ENCODE data around the gene PRKCH. TPM values are rescaled to one million over a fixed set of nuclear protein-coding genes. Genes with fewer than 3 reads are reported as not detected.
A peak's percentile ranks its signal among the peaks of the same experiment; 100 is the strongest.

The PRKCH gene
- total and polyA plus RNA-seq, 12 donors, result 8.3 to 25.1 (median 17.7) TPM

GRCh38 chr14:61585598-61586543 lies 264.5 kb downstream of the PRKCH start:
- 46 to 47% methylated on average over 5 of the region's 5 CpGs for WGBS, 2 donors
- no peaks in the 10 kb centered on the region for H3K36me3 ChIP-seq
- TF ChIP-seq CTCF (IDR thresholded peaks at IDR 0.05), result no peak
- peak overlapping the region; percentile 17 to 86 (median 61) for H3K27ac ChIP-seq
- H3K4me1 ChIP-seq, result peaks cover 6 to 79% (median 42%) of the 10 kb centered on the region in 9 donors
- peak; percentile 76 to 85 for DNase-seq
- no peak overlapping the region for H3K4me3 ChIP-seq
- H3K9me3 ChIP-seq, result no peaks in the 10 kb centered on the region
- intact Hi-C loops (cut with DNase I), result loop anchor here in 3 of 10 donors (2.0 to 10.0 kb wide), 3 partner anchors 109 kb away; partner anchors contain the start of gene HIF1A (in 1 of the 3)
- no peaks in the 10 kb centered on the region for H3K27me3 ChIP-seq
- ATAC-seq, result peak; percentile 68 to 92 (median 84)

GRCh38 chr14:61586544-61587055 lies 265.2 kb downstream of the PRKCH start:
- no peaks in the 10 kb centered on the region for H3K36me3 ChIP-seq
- no peak overlapping the region for H3K4me3 ChIP-seq
- ATAC-seq, result peak in 7 of 8 donors; percentile 15 to 53 (median 48)
- peaks cover 6 to 82% (median 38%) of the 10 kb centered on the region in 9 donors for H3K4me1 ChIP-seq
- intact Hi-C loops (cut with DNase I), result loop anchor here in 2 of 10 donors (5.0 to 10.0 kb wide), 2 partner anchors 108 to 109 kb away; partner anchors contain the start of gene HIF1A (in 1 of the 2)
- DNase-seq, result no peak
- H3K27ac ChIP-seq, result peak overlapping the region; percentile 17 to 86 (median 61)
- 50 to 56% methylated on average over 4 of the region's 4 CpGs for WGBS, 2 donors
- no peak for TF ChIP-seq CTCF (IDR thresholded peaks at IDR 0.05)
- H3K27me3 ChIP-seq, result no peaks in the 10 kb centered on the region
- no peaks in the 10 kb centered on the region for H3K9me3 ChIP-seq

GRCh38 chr14:61587081-61587713 lies 265.8 kb downstream of the PRKCH start:
- peaks cover 0 to 4% (median 0%) of the 10 kb centered on the region in 11 donors for H3K9me3 ChIP-seq
- ATAC-seq, result no peak
- peaks cover 6 to 82% (median 35%) of the 10 kb centered on the region in 9 donors for H3K4me1 ChIP-seq
- TF ChIP-seq CTCF (IDR thresholded peaks at IDR 0.05), result no peak
- intact Hi-C loops (cut with DNase I), result loop anchor here in 2 of 10 donors (5.0 to 10.0 kb wide), 2 partner anchors 108 to 110 kb away; partner anchors contain the start of gene HIF1A (in 1 of the 2)
- H3K36me3 ChIP-seq, result no peaks in the 10 kb centered on the region
- no peaks in the 10 kb centered on the region for H3K27me3 ChIP-seq
- WGBS, 2 donors, result 81 to 88% methylated on average over 5 of the region's 5 CpGs
- no peak overlapping the region for H3K4me3 ChIP-seq
- DNase-seq, result no peak
- H3K27ac ChIP-seq, result peak overlapping the region; percentile 17 to 86 (median 61)

GRCh38 chr14:61588419-61588901 lies 267.1 kb downstream of the PRKCH start:
- WGBS, 2 donors, result 82 to 83% methylated on average over 6 of the region's 6 CpGs
- TF ChIP-seq CTCF (IDR thresholded peaks at IDR 0.05), result no peak

More at GRCh38 chr14:61588419-61588901, 267.1 kb downstream of the PRKCH start:
- H3K36me3 ChIP-seq, result no peaks in the 10 kb centered on the region
- peak overlapping the region in 6 of 10 donors; percentile 28 to 85 (median 63) for H3K27ac ChIP-seq
- intact Hi-C loops (cut with DNase I), result loop anchor here in 2 of 10 donors (5.0 to 10.0 kb wide), 2 partner anchors 106 to 111 kb away; partner anchors contain the start of gene HIF1A (in 1 of the 2)
- H3K27me3 ChIP-seq, result no peaks in the 10 kb centered on the region
- H3K9me3 ChIP-seq, result peaks cover 0 to 6% (median 0%) of the 10 kb centered on the region in 11 donors
- H3K4me3 ChIP-seq, result no peak overlapping the region
- DNase-seq, result no peak
- ATAC-seq, result peak in 1 of 8 donors; percentile 3
- peaks cover 6 to 74% (median 27%) of the 10 kb centered on the region in 9 donors for H3K4me1 ChIP-seq

Measured in heart right ventricle (tissue), 16 donors.